Measurements from ENCODE around the gene PIGQ.

DNA sequence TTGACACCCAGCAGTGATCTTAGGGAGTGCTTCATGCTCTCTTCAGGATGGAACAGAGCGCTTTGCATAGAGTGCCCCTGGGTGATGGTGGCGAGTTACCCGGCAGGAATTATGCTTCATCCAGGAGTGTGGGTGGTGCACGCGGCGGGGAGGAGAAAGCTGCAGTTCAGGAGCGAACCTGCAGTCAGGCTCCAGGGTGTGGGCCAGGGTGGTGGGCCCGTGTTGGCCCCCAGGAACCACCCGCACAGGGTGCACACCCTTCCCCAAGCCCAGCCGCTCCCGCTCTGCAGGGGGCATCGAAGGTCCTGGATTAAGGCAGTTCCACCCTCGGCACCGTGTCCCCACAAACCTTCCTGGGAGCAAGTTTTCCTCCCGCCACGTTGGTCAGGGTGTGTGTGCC is 24.0 kb downstream of the PIGQ start:
- TF ChIP-seq, protein P1, sequence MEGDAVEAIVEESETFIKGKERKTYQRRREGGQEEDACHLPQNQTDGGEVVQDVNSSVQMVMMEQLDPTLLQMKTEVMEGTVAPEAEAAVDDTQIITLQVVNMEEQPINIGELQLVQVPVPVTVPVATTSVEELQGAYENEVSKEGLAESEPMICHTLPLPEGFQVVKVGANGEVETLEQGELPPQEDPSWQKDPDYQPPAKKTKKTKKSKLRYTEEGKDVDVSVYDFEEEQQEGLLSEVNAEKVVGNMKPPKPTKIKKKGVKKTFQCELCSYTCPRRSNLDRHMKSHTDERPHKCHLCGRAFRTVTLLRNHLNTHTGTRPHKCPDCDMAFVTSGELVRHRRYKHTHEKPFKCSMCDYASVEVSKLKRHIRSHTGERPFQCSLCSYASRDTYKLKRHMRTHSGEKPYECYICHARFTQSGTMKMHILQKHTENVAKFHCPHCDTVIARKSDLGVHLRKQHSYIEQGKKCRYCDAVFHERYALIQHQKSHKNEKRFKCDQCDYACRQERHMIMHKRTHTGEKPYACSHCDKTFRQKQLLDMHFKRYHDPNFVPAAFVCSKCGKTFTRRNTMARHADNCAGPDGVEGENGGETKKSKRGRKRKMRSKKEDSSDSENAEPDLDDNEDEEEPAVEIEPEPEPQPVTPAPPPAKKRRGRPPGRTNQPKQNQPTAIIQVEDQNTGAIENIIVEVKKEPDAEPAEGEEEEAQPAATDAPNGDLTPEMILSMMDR (conservative IDR thresholded peaks at IDR 0.05; ENCODE audit: low read depth, low read length), result no peak
- TF ChIP-seq RAD21 (IDR thresholded peaks at IDR 0.05; ENCODE audit: low read length) (no peak), CHD1 (IDR thresholded peaks at IDR 0.05; ENCODE audit: low read depth, low read length) (no peak), POLR2A (IDR thresholded peaks at IDR 0.05; ENCODE audit: low read depth, low read length) (no peak), CEBPB (IDR thresholded peaks at IDR 0.05; ENCODE audit: low read depth, low read length) (no peak), MAFK (IDR thresholded peaks at IDR 0.05; ENCODE audit: low read depth, low read length) (no peak), RCOR1 (IDR thresholded peaks at IDR 0.05; ENCODE audit: insufficient replicate concordance, low read length) (no peak)

Measured in IMR-90 (cell line).